Upper lobe of left lung (tissue), 6 donors: Measurements from ENCODE around the gene INTS11. TPM values are rescaled to one million over a fixed set of nuclear protein-coding genes. Genes with fewer than 3 reads are reported as not detected.

Experiments
- ATAC-seq, 2 donors: fragments of 200-7000 bp; cut with Tn5 transposase; one replicate each; pipeline ENCODE4 v1.9.1; 2022; ENCODE audit warnings: mild to moderate bottlenecking in 2 of 2, moderate library complexity in 2 of 2; ENCODE audit not compliant: low FRiP score in 2 of 2
- DNase-seq, 2 donors: peaks; one replicate each; pipeline ENCODE4 v3.0.0-alpha.2; 2019 to 2020
- H3K27ac ChIP-seq, 4 donors: fragments of 200-600 bp; sonication (generic); one replicate each; pipeline ENCODE4 v1.5.1; 2016 to 2019
- H3K27me3 ChIP-seq, 4 donors: fragments of 200-600 bp; sonication (generic); one replicate each; pipeline ENCODE4 v1.5.1; 2017 to 2019
- H3K36me3 ChIP-seq, 4 donors: fragments of 200-600 bp; sonication (generic); one replicate each; pipeline ENCODE4 v1.5.1; 2016 to 2019
- H3K4me1 ChIP-seq, 4 donors: fragments of 200-600 bp; sonication (generic); one replicate each; pipeline ENCODE4 v1.5.1; 2018 to 2019
- H3K4me3 ChIP-seq, 4 donors: fragments of 200-600 bp; sonication (generic); one replicate each; pipeline ENCODE4 v1.5.1; 2017 to 2019; ENCODE audit warnings: mild to moderate bottlenecking in 2 of 4, moderate library complexity in 1 of 4
- H3K9me3 ChIP-seq, 4 donors: fragments of 200-600 bp; sonication (generic); one replicate each; pipeline ENCODE4 v1.5.1; 2018 to 2019
- CTCF ChIP-seq, 6 experiments: fragments of 450-650 bp in 4 of 6; fragments of 200-600 bp in 2 of 6; sonication (generic) in 2 of 6; IDR thresholded peaks; one replicate each; pipeline ENCODE4 v1.5.1; 2016 to 2019; ENCODE audit warnings: antibody characterized with exemption in 6 of 6
- EP300 ChIP-seq, 4 donors: sonication (generic); formaldehyde crosslinking; IDR thresholded peaks; one replicate each; pipeline ENCODE4 v1.5.1; 2017; ENCODE audit warnings: antibody characterized with exemption in 4 of 4, control low read depth in 2 of 4
- POLR2A ChIP-seq, 4 donors: fragments of 450-650 bp; IDR thresholded peaks; one replicate each; pipeline ENCODE4 v1.5.1; 2016 to 2017; ENCODE audit warnings: antibody characterized with exemption in 4 of 4, mild to moderate bottlenecking in 2 of 4
- POLR2AphosphoS5 ChIP-seq, 2 donors: sonication (generic); formaldehyde crosslinking; IDR thresholded peaks; one replicate each; pipeline ENCODE4 v1.5.1; 2017; ENCODE audit warnings: antibody characterized with exemption in 2 of 2
- WGBS, 2 donors: methylation state at CpG; one replicate each; pipeline ENCODE4 v1.1.5; 2017 to 2018; 5-methylcytosine and 5-hydroxymethylcytosine counted together
- total RNA-seq, 6 donors: library from RNA; depleted of rRNA in 4 of 6; stranded (reverse); fragments of >200 nt in 4 of 6; gene quantifications; one replicate each; pipeline versions ENCODE4 v1.1.0 to v1.2.1, GENCODE V29; 2016 to 2021
- donor health status: DM: no; HTN: no; CAD: no; lungs with moderate emphysema.
- donor health status: DM: no; HTN: yes; CAD: no; lungs with severe emphysema.

Gene INTS11
- total RNA-seq, 6 donors from 2014 or later: 71.7 to 267 (median 90.5) TPM

- peaks cover 27 to 36% (median 28%) of the 10 kb centered on the region in 4 donors for H3K4me1 ChIP-seq
- H3K4me3 ChIP-seq: no peak overlapping the region
- H3K9me3 ChIP-seq: no peaks in the 10 kb centered on the region
- TF ChIP-seq POLR2A (IDR thresholded peaks at IDR 0.05) (no peak), POLR2AphosphoS5 (IDR thresholded peaks at IDR 0.05) (no peak), CTCF (IDR thresholded peaks at IDR 0.05) (no peak), EP300 (IDR thresholded peaks at IDR 0.05) (no peak)
- H3K27me3 ChIP-seq: no peaks in the 10 kb centered on the region
- ATAC-seq (no peak), DNase-seq (no peak)
- WGBS, 2 donors: 78 to 81% methylated on average over 9 of the region's 9 CpGs
- no peaks in the 10 kb centered on the region for H3K36me3 ChIP-seq
- no peak overlapping the region for H3K27ac ChIP-seq
Measured at GRCh38 chr1:1275836-1276235, 48.6 kb downstream of the INTS11 start.

- Histone ChIP-seq H3K4me3 (no peak overlapping the region), H3K27ac (no peak overlapping the region), H3K27me3 (no peaks in the 10 kb centered on the region), H3K36me3 (no peaks in the 10 kb centered on the region), H3K9me3 (no peaks in the 10 kb centered on the region), H3K4me1 (peaks cover 35 to 45% (median 37%) of the 10 kb centered on the region in 4 donors)
- TF ChIP-seq CTCF (IDR thresholded peaks at IDR 0.05) (no peak), POLR2A (IDR thresholded peaks at IDR 0.05) (no peak), EP300 (IDR thresholded peaks at IDR 0.05) (no peak)
- WGBS, 2 donors: 92 to 93% methylated on average over 7 to 14 of the region's 15 CpGs
- DNase-seq (peak in 1 of 2 donors; percentile 65), ATAC-seq (no peak)
Measured at GRCh38 chr1:1274931-1275431, 49.5 kb downstream of the INTS11 start.

GRCh38 chr1:1274299-1274930 lies 50.0 kb downstream of the INTS11 start:
- no peaks in the 10 kb centered on the region for H3K9me3 ChIP-seq
- ATAC-seq: no peak
- peak overlapping the region; percentile 81 to 99 (median 90) for H3K4me3 ChIP-seq
- peak overlapping the region in 3 of 4 donors; percentile 83 to 91 (median 83) for H3K27ac ChIP-seq
- no peaks in the 10 kb centered on the region for H3K36me3 ChIP-seq
- no peak for TF ChIP-seq CTCF (IDR thresholded peaks at IDR 0.05)
- H3K4me1 ChIP-seq: peaks cover 37 to 50% (median 38%) of the 10 kb centered on the region in 4 donors
- H3K27me3 ChIP-seq: no peaks in the 10 kb centered on the region
- DNase-seq: no peak
- 49 to 66% methylated on average over 6 to 15 of the region's 31 CpGs for WGBS, 2 donors

- DNase-seq (peak; percentile 96 to 97), ATAC-seq (peak; percentile 95 to 98)
- Histone ChIP-seq H3K36me3 (peaks cover 0 to 2% (median 0%) of the 10 kb centered on the region in 4 donors), H3K4me1 (peaks cover 37 to 51% (median 38%) of the 10 kb centered on the region in 4 donors), H3K27ac (peak within 1 kb of the TSS; percentile 83 to 91 (median 87)), H3K27me3 (no peaks in the 10 kb centered on the region), H3K9me3 (no peaks in the 10 kb centered on the region), H3K4me3 (peak within 1 kb of the TSS; percentile 81 to 99 (median 90))
- WGBS, 2 donors: 2% methylated on average over 40 of the region's 105 CpGs; no CpG with 5 or more reads in 1 of the 2 donors
- TF ChIP-seq POLR2AphosphoS5 (IDR thresholded peaks at IDR 0.05) (peak; percentile 82 to 87), EP300 (IDR thresholded peaks at IDR 0.05) (no peak), POLR2A (IDR thresholded peaks at IDR 0.05) (peak in 2 of 4 donors; percentile 33 to 84), CTCF (IDR thresholded peaks at IDR 0.05) (peak in 1 of 6 experiments; percentile 8)
Measured at GRCh38 chr1:1273512-1274298, 50.8 kb downstream of the INTS11 start, which contains the start of gene UBE2J2. Gene UBE2J2, minus strand, starts transcription at chr1:1273854. Its CDS starts 5,862 bp downstream, at chr1:1267992.
